RWPE1 (cell line): ENCODE data around the gene GP1BA.

Experiments used
- CTCF ChIA-PET: fragments of 350-600 bp; sonication (Branson Sonifier 250); formaldehyde crosslinking; extraction: SDS; loops from one replicate; lab custom pipeline; 2021; lab: Yijun Ruan, JAX
- POLR2A ChIA-PET: fragments of 400-600 bp; formaldehyde crosslinking; extraction: SDS; loops from one replicate; lab custom pipeline; 2020; ENCODE audit warnings: antibody characterized with exemption; ENCODE audit not compliant: low non-redundant PET; lab: Yijun Ruan, JAX
- DNase-seq: peaks from one replicate; pipeline ENCODE4 v3.0.0; 2012; ENCODE audit warnings: low spot score
- H3K27ac ChIP-seq: fragments of 450-650 bp; 2 replicates; pipeline ENCODE4 v1.5.1; 2017
- TF ChIP-seq, protein P1 (sequence below): fragments of 450-650 bp; conservative IDR thresholded peaks from 2 replicates; pipeline ENCODE4 v1.5.1; 2017; ENCODE audit warnings: low read depth, mild to moderate bottlenecking

Gene GP1BA

DNA sequence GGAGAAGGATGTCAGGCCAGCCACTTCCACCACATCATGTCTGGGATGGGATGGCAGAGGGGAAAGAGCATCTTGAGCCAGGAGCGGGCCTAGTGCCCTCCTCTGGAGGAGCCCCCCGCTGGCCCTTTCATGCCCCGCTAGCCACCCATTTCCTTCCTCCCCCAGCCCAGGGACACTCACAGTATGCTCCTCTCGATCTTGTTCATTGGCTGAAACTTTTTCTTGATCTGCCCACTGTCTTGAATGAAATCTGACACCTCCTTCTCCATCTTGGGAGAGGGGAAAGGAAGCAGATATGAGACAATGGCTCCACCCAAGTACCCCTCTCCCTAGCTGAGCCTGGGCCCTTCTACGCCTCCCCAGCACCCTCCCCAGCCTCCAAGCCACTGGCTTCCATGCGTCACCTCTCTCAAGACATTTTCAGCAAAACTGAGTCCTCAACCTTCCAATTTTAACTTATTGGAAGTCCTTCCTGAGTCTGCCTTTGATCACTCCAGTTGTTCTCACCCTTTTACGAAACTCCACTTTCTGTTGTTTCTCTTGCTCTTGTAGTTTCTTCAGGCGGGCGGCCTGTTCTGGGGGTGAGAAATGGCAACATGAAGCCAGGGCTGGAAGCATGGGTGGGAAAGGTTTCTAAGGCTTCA lies 28.3 kb downstream of the GP1BA start:
- H3K27ac ChIP-seq: peak overlapping the region; percentile 41
- DNase-seq: no peak
- TF ChIP-seq, protein P1, sequence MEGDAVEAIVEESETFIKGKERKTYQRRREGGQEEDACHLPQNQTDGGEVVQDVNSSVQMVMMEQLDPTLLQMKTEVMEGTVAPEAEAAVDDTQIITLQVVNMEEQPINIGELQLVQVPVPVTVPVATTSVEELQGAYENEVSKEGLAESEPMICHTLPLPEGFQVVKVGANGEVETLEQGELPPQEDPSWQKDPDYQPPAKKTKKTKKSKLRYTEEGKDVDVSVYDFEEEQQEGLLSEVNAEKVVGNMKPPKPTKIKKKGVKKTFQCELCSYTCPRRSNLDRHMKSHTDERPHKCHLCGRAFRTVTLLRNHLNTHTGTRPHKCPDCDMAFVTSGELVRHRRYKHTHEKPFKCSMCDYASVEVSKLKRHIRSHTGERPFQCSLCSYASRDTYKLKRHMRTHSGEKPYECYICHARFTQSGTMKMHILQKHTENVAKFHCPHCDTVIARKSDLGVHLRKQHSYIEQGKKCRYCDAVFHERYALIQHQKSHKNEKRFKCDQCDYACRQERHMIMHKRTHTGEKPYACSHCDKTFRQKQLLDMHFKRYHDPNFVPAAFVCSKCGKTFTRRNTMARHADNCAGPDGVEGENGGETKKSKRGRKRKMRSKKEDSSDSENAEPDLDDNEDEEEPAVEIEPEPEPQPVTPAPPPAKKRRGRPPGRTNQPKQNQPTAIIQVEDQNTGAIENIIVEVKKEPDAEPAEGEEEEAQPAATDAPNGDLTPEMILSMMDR: no peak
- ChIA-PET POLR2A (no interaction called here), CTCF (no interaction called here)

GRCh38 chr17:4965311-4965986 lies 33.4 kb downstream of the GP1BA start:
- DNase-seq: no peak
- peak overlapping the region; percentile 98 for H3K27ac ChIP-seq
- CTCF ChIA-PET: interaction anchor here (0.6 kb wide), 1 partner anchor 34 kb away, joined by 5 read pairs; no protein-coding TSS in a partner anchor
- TF ChIP-seq, protein P1: no peak
- POLR2A ChIA-PET: interaction anchor here (0.6 to 1.9 kb wide), 3 partner anchors 12 to 56 kb away, joined by 3 to 6 read pairs (median 4); no protein-coding TSS in a partner anchor

DNA sequence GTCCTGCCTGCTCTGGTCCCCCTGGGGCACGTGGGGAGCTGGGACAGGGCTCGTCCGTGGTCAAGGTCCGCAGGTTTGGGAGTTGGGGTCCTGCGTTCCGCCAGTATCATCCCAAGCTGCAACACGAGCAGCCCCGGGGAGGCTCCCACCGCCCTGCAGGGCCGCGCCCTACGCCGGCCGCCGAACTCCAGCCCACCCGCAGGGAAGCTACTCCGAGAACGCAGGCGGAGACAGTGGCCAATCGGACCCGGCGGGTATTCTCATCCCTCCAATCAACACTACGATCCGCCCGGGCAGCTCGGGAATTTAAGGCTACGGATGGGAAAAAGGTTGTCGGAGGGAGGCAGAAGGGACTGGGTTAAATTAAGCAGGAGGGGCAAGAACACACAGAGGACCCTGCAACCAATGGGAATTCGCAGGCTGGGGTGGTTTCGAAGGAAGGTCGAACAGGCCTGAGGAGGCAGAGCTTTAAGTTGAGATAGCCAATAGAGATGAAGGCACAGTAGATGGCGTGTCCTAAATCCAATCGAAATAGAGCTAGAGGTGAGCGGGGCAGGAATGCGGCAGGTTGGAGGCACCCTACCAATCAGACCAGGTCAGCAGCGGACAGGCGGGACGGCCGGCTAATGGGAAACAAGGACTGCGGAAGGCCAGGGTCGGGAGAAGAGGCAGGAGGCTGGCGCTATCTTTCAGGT lies 34.9 kb downstream of the GP1BA start:
- TF ChIP-seq, protein P1: no peak
- DNase-seq: peak; percentile 99
- POLR2A ChIA-PET: interaction anchor here (0.5 to 1.9 kb wide), 7 partner anchors 11 to 133 kb away, joined by 3 to 10 read pairs (median 3); partner anchors contain the start of genes ENO3, INCA1, KIF1C and RNF167
- H3K27ac ChIP-seq: peak overlapping the region; percentile 98
- CTCF ChIA-PET: interaction anchor here (0.6 kb wide), 1 partner anchor 257 kb away, joined by 3 read pairs; no protein-coding TSS in a partner anchor

DNA sequence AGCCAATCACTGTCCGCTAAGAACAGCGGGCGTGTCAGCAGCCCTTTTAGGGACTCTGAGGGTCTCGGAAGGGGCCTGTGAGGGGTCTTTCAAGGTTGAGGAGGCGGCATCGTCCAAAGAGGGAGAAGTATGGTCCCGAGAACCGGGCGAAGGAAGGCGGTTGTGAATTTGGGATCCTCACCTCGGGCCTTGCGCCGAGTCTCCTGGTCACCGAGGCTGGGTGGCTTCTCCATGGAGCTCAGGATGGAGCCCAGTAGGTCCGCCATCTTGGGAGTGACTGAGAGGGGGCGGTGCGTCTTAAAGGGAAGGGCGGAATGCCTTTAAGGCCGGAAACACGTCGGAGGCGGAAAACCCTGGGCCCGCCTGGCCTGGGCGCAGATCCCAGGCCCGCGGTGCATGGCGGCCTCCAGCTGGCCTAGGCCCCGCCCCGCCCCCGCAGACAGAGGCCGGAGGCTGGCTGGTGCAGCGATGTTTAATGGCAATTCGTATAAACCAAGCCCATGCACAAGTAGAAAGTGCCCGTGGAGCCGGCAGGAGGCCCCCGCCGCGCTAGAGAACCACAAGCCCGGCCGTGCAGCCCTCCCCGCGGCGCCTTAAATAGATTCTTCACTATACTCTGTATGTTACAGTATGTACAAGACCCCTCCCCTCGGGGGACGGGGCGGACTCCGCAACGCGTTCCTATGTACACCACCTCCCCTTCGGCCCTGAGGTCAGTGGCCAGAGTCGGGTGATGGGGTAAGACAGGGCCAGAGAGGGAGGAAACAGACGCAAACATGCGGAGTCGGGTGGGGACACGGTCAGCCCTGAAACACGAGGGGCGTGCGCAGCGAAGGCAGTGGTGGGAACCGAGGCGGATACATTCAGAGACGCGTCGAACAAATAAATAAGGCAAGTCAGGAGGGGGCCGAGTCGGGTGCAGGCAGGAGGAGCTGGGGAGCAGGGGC lies 35.7 kb downstream of the GP1BA start, which contains the start of gene SPAG7:
Gene SPAG7, minus strand, starts transcription at position 279 of the 947 bp plus-strand sequence. Its CDS starts 13 bp downstream, at position 266.
- peak; percentile 95 for DNase-seq
- ChIA-PET CTCF (interaction anchor here (0.6 to 1.4 kb wide), 4 partner anchors 12 to 258 kb away, joined by 3 to 5 read pairs (median 3); no protein-coding TSS in a partner anchor), POLR2A (interaction anchor here (0.7 to 2.0 kb wide), 6 partner anchors 17 to 58 kb away, joined by 3 to 10 read pairs (median 6); partner anchors contain the start of genes CAMTA2, ENO3, INCA1 and KIF1C)
- TF ChIP-seq, protein P1: no peak
- H3K27ac ChIP-seq: peak within 1 kb of the TSS; percentile 98

DNA sequence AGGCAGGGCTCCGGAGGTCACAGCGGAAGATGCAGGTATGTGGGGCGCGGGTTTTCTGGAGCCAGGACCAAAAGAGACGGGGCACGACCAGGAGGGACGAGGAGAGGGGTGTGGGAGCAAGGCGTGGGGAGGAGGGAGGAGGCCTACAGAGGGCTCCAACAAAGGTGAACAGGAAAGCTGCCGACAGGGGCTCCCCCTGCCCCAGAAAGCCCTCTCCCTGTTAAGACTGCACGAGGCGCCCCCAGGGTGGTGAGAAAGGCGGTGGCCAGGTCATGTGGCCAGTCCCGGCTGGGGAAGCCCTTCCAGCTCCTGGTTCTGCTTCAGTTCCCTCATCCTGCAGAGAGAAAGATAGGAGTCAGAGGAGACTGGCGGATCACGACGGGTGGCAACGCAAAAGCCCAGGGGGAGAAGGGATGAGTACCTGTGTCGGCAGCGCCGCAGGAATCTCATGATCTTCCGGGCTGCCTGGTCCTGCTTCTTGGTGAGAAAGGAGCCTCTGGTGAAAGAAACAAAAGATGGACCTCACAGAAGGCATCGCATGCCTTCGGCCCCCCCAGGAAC lies 36.5 kb downstream of the GP1BA start:
- ChIA-PET POLR2A (interaction anchor here (0.6 to 2.0 kb wide), 4 partner anchors 9 to 23 kb away, joined by 3 to 10 read pairs (median 4); partner anchors contain the start of genes CAMTA2 and PFN1), CTCF (interaction anchor here (0.9 to 1.4 kb wide), 3 partner anchors 12 to 58 kb away, joined by 3 to 5 read pairs (median 3); no protein-coding TSS in a partner anchor)
- peak overlapping the region; percentile 98 for H3K27ac ChIP-seq
- TF ChIP-seq, protein P1: no peak
- no peak for DNase-seq
